ENCODE data around the gene MIA2.

Gene MIA2

DNA sequence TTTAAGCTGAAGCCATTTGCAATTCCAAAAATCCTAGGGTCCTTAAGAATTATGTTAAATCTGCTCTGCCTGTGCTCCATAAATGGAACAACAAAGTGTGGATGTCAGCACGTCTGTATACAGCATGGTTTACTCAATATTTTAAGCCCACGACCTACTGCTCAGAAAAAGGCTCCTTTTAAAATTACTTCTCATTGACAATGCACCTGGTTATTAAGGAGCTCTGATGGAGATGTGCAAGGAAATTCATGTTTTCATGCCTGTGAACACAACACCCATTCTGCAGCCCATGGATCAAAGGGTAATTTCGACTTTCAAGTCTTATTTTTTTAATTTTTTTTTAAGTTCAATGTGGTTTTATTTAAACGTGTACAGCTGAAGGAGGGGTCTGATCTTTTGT, 150.5 kb downstream of the MIA2 start:
- ATAC-seq (ENCODE audit: low read depth) (no peak), DNase-seq (ENCODE audit: low spot score) (no peak)
- H3K36me3 ChIP-seq (ENCODE audit: low read depth): no peaks in the 10 kb centered on the region
- no peaks in the 10 kb centered on the region for H3K4me1 ChIP-seq (ENCODE audit: insufficient read depth, poor library complexity, severe bottlenecking)
- H3K4me3 ChIP-seq (ENCODE audit: severe bottlenecking): no peak overlapping the region
- no peaks in the 10 kb centered on the region for H3K9me3 ChIP-seq (ENCODE audit: severe bottlenecking)
- TF ChIP-seq, protein P1, sequence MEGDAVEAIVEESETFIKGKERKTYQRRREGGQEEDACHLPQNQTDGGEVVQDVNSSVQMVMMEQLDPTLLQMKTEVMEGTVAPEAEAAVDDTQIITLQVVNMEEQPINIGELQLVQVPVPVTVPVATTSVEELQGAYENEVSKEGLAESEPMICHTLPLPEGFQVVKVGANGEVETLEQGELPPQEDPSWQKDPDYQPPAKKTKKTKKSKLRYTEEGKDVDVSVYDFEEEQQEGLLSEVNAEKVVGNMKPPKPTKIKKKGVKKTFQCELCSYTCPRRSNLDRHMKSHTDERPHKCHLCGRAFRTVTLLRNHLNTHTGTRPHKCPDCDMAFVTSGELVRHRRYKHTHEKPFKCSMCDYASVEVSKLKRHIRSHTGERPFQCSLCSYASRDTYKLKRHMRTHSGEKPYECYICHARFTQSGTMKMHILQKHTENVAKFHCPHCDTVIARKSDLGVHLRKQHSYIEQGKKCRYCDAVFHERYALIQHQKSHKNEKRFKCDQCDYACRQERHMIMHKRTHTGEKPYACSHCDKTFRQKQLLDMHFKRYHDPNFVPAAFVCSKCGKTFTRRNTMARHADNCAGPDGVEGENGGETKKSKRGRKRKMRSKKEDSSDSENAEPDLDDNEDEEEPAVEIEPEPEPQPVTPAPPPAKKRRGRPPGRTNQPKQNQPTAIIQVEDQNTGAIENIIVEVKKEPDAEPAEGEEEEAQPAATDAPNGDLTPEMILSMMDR (IDR thresholded peaks at IDR 0.05; ENCODE audit: poor library complexity, severe bottlenecking): no peak
- no peaks in the 10 kb centered on the region for H3K27me3 ChIP-seq (ENCODE audit: insufficient read depth, poor library complexity, severe bottlenecking)
- no peak overlapping the region for H3K27ac ChIP-seq (ENCODE audit: poor library complexity, severe bottlenecking)

GRCh38 chr14:39393289-39393688, 159.6 kb downstream of the MIA2 start:
- DNase-seq (ENCODE audit: low spot score) (no peak), ATAC-seq (ENCODE audit: low read depth) (peak; percentile 17; the same call in 2 of the 3 replicates)
- TF ChIP-seq, protein P1 (IDR thresholded peaks at IDR 0.05; ENCODE audit: poor library complexity, severe bottlenecking): no peak
- H3K9me3 ChIP-seq (ENCODE audit: severe bottlenecking): no peaks in the 10 kb centered on the region
- no peaks in the 10 kb centered on the region for H3K27me3 ChIP-seq (ENCODE audit: insufficient read depth, poor library complexity, severe bottlenecking)
- peaks cover 11% of the 10 kb centered on the region for H3K36me3 ChIP-seq (ENCODE audit: low read depth)
- H3K27ac ChIP-seq (ENCODE audit: poor library complexity, severe bottlenecking): no peak overlapping the region
- no peaks in the 10 kb centered on the region for H3K4me1 ChIP-seq (ENCODE audit: insufficient read depth, poor library complexity, severe bottlenecking)
- no peak overlapping the region for H3K4me3 ChIP-seq (ENCODE audit: severe bottlenecking)

- TF ChIP-seq, protein P1 (IDR thresholded peaks at IDR 0.05; ENCODE audit: poor library complexity, severe bottlenecking): no peak
- ATAC-seq (ENCODE audit: low read depth) (peak; percentile 70), DNase-seq (ENCODE audit: low spot score) (no peak)
These were observed 162.0 kb downstream of the MIA2 start for GRCh38 chr14:39395555-39396254.

DNA sequence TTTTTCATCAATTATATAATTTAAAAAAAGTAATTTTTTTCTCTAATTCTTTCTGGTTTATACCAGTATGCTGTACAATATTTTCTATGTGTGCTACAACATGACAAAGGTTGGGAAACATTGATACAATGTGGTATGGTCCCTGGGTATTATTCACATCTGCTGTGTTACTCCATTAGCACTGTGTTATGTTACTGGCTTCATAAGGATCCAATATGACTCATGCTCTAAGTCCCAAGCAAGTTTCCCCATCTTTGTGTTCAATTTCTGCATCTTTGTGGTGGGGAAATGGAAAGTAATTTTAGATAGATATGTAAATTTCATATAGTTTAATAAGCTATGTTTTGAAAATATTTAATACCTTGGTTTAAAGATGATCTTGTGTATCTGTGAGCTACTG, 162.7 kb downstream of the MIA2 start:
- TF ChIP-seq, protein P1 (IDR thresholded peaks at IDR 0.05; ENCODE audit: poor library complexity, severe bottlenecking): no peak
- no peak for DNase-seq (ENCODE audit: low spot score)
- ATAC-seq (ENCODE audit: low read depth): peak; percentile 51; the same call in 2 of the 3 replicates
- H3K27ac ChIP-seq (ENCODE audit: poor library complexity, severe bottlenecking): no peak overlapping the region
- H3K4me1 ChIP-seq (ENCODE audit: insufficient read depth, poor library complexity, severe bottlenecking): no peaks in the 10 kb centered on the region
- H3K9me3 ChIP-seq (ENCODE audit: severe bottlenecking): no peaks in the 10 kb centered on the region
- H3K27me3 ChIP-seq (ENCODE audit: insufficient read depth, poor library complexity, severe bottlenecking): no peaks in the 10 kb centered on the region
- peaks cover 29% of the 10 kb centered on the region for H3K36me3 ChIP-seq (ENCODE audit: low read depth)
- H3K4me3 ChIP-seq (ENCODE audit: severe bottlenecking): no peak overlapping the region

More at GRCh38 chr14:39395555-39396254, 162.0 kb downstream of the MIA2 start:
- Histone ChIP-seq H3K27me3 (ENCODE audit: insufficient read depth, poor library complexity, severe bottlenecking) (no peaks in the 10 kb centered on the region), H3K9me3 (ENCODE audit: severe bottlenecking) (no peaks in the 10 kb centered on the region), H3K36me3 (ENCODE audit: low read depth) (peaks cover 29% of the 10 kb centered on the region), H3K4me1 (ENCODE audit: insufficient read depth, poor library complexity, severe bottlenecking) (no peaks in the 10 kb centered on the region), H3K4me3 (ENCODE audit: severe bottlenecking) (no peak overlapping the region), H3K27ac (ENCODE audit: poor library complexity, severe bottlenecking) (no peak overlapping the region)

DNA sequence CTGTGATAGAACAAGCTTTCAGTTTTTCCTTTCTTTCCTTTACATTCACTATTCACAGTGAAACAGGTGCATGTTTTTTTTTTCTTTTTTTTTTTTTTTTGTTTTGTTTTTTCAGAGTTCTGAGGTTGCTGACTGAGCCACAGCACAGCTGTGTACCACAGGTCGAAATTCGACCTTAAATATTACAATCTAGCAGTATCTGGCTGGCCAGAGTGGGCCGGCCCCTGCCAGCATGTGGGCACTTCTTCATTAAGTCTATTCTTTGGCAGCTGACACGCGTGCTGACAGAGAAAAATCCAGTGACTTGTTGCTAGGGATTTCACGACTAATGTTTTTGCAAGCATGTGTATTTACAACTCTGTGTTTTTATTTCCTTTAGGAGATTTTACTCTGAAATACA, 164.7 kb downstream of the MIA2 start:
- TF ChIP-seq, protein P1 (IDR thresholded peaks at IDR 0.05; ENCODE audit: poor library complexity, severe bottlenecking): no peak
- Histone ChIP-seq H3K27ac (ENCODE audit: poor library complexity, severe bottlenecking) (no peak overlapping the region), H3K36me3 (ENCODE audit: low read depth) (peaks cover 29% of the 10 kb centered on the region), H3K4me1 (ENCODE audit: insufficient read depth, poor library complexity, severe bottlenecking) (no peaks in the 10 kb centered on the region), H3K27me3 (ENCODE audit: insufficient read depth, poor library complexity, severe bottlenecking) (no peaks in the 10 kb centered on the region), H3K4me3 (ENCODE audit: severe bottlenecking) (no peak overlapping the region), H3K9me3 (ENCODE audit: severe bottlenecking) (no peaks in the 10 kb centered on the region)
- DNase-seq (ENCODE audit: low spot score) (no peak), ATAC-seq (ENCODE audit: low read depth) (no peak)

All from RWPE2 (cell line).